EL (cell line): ENCODE results near the gene TP53.

ENCODE experiments used
- DNase-seq: peaks from one replicate; pipeline ENCODE4 v3.0.0-alpha.2; 2016

The TP53 gene

DNA sequence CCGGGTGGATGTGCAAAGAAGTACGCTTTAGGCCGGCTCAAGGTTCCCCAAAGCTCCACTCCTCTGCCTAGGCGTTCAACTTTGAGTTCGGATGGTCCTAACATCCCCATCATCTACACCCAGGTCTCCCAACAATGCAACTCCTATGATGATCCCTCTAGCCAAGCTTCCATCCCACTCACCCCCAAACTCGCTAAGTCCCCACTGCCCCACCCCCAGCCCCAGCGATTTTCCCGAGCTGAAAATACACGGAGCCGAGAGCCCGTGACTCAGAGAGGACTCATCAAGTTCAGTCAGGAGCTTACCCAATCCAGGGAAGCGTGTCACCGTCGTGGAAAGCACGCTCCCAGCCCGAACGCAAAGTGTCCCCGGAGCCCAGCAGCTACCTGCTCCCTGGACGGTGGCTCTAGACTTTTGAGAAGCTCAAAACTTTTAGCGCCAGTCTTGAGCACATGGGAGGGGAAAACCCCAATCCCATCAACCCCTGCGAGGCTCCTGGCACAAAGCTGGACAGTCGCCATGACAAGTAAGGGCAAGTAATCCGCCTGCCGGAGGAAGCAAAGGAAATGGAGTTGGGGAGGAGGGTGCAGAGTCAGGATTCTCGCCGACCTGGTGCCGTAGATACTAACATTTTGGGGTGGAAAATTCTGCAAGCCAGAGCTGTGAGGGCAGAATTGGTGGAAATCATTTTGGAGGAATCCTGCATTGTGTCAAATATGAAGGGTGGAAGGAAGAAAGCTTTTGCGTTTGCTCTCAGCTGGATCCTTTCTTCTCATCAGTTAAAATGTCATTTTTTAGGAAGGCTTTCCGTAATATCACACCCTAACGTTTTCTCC lies at the start of gene TP53:
Gene TP53 (minus strand): TSS at position 419 of the 836 bp plus-strand sequence. CDS start 10,896 bp downstream, outside the sequence.
- peak; percentile 95 for DNase-seq

DNA sequence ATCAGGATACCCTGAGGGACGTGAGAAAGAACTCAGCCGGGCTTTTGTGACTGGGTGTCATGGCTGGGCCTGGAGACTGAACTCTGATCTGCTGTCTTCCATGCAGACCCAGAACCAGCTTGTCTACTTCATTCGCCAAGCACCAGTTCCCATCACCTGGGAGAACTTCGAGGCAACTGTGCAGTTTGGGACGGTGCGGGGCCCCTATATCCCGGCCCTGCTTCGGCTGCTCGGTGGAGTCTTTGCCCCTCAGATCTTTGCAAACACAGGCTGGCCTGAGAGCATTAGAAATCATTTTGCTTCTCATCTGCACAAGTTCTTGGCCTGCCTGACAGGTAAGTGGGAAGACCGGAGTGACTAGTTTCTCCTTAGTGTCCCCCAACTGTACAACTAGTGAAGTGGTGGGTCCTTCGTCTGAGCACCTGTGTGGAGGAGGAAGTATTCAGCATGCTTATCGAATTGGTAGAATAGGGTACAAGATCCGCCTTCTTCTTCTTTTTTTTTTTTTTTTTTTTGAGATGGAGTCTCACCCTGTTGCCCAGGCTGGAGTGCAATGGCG lies 45.8 kb upstream of the TP53 start:
- no peak for DNase-seq

DNA sequence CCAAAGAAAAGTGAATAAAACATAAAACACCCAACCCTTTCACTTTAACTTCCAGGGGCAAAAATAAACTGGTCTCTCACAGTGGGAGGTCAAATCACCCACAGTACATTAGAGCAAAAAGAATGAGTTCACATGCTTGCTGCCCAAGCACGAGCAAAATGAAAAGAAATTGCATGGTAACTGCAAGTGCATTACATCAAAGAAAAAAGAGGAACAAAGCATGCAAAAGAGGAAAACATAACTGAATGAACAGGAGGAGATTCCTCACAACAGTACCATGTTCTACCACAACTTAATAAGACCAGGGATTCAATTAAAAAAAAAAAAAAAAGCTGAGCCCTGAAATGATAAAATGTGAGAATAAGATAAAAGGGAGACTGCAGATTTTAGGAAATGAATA lies 42.5 kb upstream of the TP53 start:
- DNase-seq = no peak

DNA sequence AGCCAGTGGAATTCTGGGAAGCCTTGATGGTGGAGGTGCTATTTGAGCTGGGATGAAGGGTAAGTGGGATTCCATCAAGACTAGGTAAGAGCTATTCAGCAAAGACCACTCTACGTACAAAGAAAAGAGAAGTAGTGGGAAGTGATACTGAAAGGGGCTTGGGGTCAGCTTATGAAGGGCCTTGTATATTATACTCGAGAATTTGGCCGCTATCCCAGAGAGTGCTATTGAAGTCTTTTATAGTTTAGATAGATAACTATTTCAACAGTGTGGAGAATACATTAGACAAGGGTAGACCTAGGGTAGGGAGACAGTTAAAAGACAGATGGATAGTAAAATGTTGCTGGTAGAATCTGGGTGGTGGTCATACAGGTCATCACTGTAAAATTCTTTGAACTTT lies 40.6 kb upstream of the TP53 start:
- DNase-seq = no peak

DNA sequence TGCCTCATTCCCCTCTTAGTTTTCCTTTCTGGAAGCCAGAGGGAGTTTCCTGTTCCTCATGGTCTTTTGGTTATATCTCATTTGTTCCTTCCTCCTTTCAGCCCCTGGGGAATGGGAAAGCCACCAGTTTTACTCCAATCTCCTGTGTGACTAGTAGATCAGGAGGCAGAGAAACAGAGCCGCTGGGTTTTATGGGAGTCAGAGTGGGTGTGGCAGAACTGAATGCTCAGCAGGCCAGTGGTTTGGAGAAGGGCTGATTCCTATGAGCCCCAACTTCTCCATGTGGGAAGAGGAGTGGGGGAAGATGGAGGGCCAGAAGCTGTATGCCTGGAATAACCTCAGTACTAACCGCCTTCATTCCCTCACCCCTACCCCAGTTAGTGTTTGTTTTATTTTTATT lies 34.3 kb upstream of the TP53 start:
- no peak for DNase-seq

- no peak for DNase-seq
Observed at GRCh38 chr17:7720125-7720524, 32.8 kb upstream of the TP53 start.

GRCh38 chr17:7719661-7720060 lies 32.4 kb upstream of the TP53 start:
- DNase-seq = no peak

GRCh38 chr17:7717756-7718350 lies 30.6 kb upstream of the TP53 start:
- DNase-seq = no peak

DNA sequence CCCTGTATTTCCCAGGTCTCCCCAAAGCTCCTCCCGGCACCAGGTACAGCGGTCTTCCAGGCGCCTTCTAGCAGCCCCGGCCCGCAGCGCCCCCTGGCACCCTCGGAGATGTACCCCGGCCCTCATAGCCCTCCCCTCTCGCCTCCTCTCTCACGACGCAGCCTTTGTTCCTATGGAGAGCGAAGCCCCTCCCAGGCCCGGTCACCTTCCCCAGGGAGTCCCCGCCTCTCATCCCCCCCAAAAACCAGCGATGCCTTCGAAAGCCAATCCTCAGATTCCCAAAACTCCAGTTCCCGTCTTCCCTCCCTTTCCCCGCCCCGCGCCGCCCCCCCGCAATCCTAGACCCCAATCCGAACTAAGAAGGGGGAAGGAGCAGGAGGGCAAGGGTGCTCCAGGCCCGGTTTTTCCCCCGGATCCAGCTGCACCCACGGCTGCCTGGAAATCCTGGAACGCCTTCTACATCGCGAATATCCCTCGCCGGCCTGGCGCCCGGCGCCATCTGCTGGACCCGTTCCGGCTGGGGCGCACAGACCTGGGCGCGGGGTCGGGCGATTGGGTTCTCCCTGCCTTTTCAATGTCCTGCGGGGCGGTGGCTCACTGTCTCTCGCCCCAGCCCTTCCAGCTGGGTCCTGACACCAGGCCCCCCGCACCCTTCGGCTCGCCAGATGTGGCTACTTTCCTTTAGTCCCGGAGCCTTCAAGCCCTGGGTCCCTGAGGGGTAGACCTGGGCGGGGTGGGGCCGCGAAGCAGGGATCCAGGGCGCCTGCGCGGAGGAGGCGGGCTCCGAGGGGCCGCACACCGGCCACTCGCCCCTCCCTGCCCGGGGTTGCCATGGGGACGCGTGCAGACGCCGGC lies 29.8 kb upstream of the TP53 start, which contains the start of gene DNAH2:
Gene DNAH2 (plus strand): TSS at position 844 of the 855 bp plus-strand sequence. CDS start 1,991 bp downstream, outside the sequence.
- peak; percentile 95 for DNase-seq

GRCh38 chr17:7715936-7716886 lies 28.9 kb upstream of the TP53 start:
- DNase-seq = no peak

DNA sequence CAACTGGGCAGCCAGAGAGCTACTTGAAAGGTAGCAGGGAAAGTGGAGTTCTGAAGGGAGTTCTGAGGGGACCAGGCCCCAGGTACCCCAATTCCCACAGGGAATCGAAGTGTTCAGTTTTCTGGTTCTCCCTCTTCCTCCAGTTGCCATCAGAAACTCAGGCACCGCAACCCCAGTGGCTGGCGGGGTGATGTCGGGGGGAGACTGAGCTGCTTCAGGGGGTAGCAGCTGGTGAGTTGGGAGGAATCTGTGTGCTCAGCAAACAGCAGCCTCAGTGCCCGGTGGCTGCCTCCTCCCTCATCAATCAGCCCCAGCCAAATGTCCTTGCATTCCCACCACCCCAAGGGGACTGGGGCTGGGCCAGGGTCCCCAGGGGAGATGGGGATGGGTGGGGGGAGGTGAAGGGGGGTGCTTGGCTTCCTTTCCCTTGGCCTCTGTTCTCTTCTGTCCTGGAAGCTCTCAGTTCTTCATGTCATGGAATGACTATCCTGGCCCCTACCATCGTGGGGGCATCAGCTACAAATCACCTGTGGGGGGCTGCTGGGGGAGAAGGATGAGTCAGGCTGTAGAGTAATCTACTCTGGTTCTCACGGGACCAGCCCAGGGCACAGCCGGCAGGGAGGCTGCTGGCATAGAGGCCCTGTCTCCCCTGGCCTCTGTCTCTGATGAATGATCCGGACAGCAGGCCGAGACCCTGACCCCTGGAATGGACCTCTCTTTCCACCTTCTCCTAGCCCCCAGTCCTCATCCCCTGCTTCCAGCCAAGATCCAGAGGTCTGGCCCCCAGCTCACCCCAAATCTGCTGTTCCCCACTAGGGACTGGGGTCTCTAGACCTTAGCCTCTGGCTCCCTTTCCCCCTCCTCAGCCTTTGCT lies 27.7 kb upstream of the TP53 start:
- no peak for DNase-seq

DNA sequence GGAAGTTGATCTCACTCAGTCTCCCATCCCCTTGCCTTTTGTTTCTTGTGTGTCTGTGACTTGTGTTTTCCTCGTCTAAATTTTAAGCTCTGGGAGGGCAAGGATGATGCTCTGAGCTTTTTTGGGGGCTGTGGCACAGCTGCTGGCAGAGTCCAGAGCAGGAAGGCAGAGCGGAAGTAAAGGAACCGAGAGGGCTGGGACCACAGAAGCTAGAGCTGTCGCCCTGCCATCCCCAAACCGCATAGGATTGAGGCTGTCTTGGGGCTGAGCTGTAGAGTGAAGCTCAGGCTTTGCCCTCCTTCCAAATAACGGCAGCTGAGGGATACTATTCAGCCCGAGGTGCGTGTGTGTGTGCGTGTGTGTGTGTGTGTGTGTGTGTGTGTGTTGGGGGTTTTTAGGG lies 26.5 kb upstream of the TP53 start:
- no peak for DNase-seq

- DNase-seq = no peak
Observed at GRCh38 chr17:7712111-7712771, 25.0 kb upstream of the TP53 start.

DNA sequence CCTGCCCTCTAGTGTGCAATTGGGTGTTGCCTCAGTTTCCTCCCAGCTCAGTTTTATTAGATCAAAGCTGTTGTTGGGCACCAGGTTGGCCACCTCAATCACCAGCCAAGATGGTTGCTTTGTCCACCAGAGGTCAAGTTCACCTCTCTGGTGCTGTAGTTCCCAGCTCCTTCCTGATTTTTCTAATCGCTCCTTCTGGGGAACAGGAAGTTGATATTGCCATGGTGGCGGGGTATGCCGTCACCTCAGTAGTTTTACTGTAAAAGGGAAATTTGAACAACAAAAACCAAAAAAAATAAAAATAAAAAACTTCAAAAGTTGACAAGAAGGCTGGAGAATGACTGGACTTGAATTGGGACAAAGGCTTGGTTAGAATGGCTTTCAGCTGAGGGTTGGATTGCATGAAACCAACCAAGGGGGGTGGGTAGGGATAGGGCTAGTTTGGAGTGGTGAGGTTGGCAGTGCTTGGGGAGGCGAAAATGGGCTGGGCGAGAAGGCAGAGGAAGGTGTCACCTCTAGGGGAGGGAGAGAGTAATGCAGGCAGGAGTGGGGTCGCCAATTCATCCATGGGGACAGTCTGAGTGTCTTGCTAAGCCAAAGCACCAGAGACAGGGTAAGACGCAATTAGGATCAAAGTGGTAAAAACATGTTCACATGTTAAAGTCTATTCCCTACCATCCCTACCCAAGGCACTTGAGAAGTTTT lies 23.9 kb upstream of the TP53 start:
- DNase-seq = no peak

GRCh38 chr17:7710301-7710700 lies 23.0 kb upstream of the TP53 start:
- DNase-seq = no peak

- no peak for DNase-seq
Observed at GRCh38 chr17:7709031-7709430, 21.7 kb upstream of the TP53 start.

GRCh38 chr17:7707858-7708750 lies 20.8 kb upstream of the TP53 start:
- DNase-seq = no peak

- no peak for DNase-seq
Observed at GRCh38 chr17:7707446-7707845, 20.2 kb upstream of the TP53 start.
